ENCODE results near the gene ANKRD22.

Gene ANKRD22

GRCh38 chr10:88793712-88794299, 57.8 kb downstream of the ANKRD22 start:
- DNase-seq, result no peak

DNA sequence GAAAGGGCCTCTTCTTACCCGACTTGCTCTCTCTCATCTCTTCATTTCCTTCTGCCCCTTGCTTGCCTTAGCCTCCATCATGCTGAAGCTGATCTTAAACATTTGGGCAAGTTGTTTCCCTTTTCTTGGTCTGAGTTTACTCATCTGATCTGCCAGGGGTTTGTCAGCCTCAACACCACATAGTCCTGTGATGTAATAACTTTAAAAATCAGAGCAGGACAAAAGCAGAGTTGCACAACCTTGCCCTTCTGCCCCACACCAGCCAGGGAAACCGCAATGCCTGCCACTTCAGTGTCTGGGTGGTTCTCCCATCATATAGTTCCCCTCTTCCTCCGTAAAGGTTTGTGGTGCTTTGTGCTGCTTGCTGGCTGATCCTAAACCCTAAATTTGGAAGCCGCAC, 59.0 kb downstream of the ANKRD22 start:
- DNase-seq, result no peak

- DNase-seq, result no peak
Observed at GRCh38 chr10:88791924-88792323, 59.7 kb downstream of the ANKRD22 start.

- DNase-seq, result no peak
Observed at GRCh38 chr10:88788924-88789323, 62.7 kb downstream of the ANKRD22 start.

- DNase-seq, result no peak
Observed at GRCh38 chr10:88787463-88787862, 64.2 kb downstream of the ANKRD22 start.

DNA sequence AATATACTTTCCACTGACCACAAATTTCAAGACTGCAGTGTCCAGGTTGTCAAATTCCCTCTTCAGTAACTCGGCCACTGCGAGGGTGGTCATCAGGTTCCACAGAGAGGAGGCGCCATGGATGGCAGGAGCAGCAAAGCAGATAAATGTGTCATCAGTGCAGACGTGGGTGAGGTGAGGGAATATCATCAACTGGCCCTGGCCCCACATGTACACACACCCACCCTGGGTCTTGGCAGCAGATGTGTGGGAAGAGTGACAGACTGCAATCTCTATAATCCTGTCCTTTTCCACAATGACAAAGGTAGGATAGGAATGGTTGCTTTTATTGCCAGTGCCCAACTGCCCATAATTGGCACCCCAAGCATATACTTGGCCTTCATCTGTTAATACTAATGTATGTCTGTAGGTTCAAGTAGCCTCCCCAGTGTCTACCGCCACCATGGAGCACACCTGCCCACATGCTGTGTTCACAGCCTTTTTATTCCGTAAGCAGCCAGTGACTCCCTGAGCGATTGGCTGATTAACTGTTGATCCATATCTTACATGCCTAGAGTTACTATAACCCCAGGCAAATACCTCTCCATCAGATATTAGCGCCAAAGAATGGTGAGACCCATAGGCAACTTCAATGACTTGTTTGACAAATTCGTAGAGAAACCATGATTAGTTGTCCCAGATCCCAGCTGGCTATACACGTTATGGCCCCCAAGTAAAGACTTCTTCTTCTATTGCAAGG, 65.4 kb downstream of the ANKRD22 start:
- no peak for DNase-seq

GRCh38 chr10:88783724-88784123, 67.9 kb downstream of the ANKRD22 start:
- DNase-seq, result no peak

DNA sequence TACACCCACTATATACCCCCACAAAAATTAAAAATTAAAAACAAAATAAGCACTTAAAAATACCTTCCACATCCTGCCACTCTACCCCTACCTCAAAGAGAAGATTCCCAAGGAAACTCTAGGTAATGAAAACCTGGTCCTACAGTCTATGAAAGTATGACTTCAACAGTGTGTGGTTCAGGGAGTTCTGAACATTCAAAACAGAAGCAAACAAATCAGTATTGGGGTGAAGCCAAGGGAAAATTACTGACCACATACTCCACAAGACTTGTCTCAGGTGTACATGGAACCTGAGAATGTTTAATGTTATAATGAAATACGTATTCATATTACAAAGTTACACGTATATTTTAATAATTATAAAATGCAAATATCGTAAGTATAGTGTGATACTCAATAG, 69.4 kb downstream of the ANKRD22 start:
- DNase-seq, result no peak

- no peak for DNase-seq
Observed at GRCh38 chr10:88781206-88781605, 70.4 kb downstream of the ANKRD22 start.
